ENCODE measurements around the gene UPF2. TPM values are rescaled to one million over a fixed set of nuclear protein-coding genes. Genes with fewer than 3 reads are reported as not detected.
"Not testable (repeated sequence)": the region's sequence is repeated elsewhere in the genome, so short reads cannot be mapped to it uniquely, and the experiment has no call there.

Gene UPF2
- total and polyA plus RNA-seq, 2 donors (not counting 1 experiment from before 2014, with no cell fraction given) = 8.9 to 60.0 TPM

DNA sequence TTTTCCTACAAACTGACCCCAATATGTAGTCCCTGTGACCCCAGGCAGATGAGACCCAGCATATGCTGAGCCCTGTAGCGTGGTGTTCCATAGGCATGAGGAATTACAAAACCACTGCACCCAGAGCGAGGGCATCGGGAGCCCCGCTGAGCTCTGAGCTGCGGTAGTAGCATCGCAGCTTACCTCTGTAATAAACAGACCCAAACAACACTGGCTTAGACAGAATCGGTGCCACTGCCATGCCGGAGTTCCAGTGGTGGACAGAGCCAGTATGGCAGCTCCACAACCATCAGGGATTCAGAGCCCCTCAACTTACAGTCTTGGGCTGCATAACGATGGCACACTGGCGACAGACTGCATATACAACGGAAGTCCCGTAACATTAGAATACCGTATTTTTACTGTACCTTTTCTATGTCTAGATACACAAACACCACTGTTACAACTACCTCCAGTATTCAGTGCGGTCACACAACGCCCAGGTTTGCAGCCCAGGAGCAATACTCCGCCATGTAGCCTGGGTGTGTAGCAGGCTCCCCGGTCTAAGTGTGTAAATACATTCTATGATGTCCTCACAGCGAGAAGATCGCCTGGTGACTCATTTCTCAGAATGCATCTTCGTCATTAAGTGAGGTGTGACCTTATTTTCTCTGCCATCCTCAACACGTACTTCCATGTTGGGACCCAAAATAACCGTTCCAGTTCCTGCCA lies 150.7 kb downstream of the UPF2 start:
- H3K4me2 ChIP-seq (replicated peaks; ENCODE audit: low read depth, low read length, poor library complexity, severe bottlenecking) = no peak overlapping the region
- WGBS (ENCODE audit: insufficient coverage) = 92% methylated on average over 21 of the region's 22 CpGs
- Mint-ChIP-seq H3K27ac (no peak overlapping the region), H3K9me3 (ENCODE audit: insufficient read depth) (no peaks in the 10 kb centered on the region), H3K27me3 (no peaks in the 10 kb centered on the region), H3K4me1 (no peaks in the 10 kb centered on the region), H3K4me3 (no peak overlapping the region)
- no peak overlapping the region for H2AFZ ChIP-seq (ENCODE audit: insufficient read depth, low read depth, low read length, poor library complexity, severe bottlenecking)
- CTCF ChIA-PET = no interaction called here
- no peak overlapping the region for H3K9ac ChIP-seq (ENCODE audit: low read length)
- TF ChIP-seq, protein P1, sequence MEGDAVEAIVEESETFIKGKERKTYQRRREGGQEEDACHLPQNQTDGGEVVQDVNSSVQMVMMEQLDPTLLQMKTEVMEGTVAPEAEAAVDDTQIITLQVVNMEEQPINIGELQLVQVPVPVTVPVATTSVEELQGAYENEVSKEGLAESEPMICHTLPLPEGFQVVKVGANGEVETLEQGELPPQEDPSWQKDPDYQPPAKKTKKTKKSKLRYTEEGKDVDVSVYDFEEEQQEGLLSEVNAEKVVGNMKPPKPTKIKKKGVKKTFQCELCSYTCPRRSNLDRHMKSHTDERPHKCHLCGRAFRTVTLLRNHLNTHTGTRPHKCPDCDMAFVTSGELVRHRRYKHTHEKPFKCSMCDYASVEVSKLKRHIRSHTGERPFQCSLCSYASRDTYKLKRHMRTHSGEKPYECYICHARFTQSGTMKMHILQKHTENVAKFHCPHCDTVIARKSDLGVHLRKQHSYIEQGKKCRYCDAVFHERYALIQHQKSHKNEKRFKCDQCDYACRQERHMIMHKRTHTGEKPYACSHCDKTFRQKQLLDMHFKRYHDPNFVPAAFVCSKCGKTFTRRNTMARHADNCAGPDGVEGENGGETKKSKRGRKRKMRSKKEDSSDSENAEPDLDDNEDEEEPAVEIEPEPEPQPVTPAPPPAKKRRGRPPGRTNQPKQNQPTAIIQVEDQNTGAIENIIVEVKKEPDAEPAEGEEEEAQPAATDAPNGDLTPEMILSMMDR (IDR thresholded peaks at IDR 0.05) = no peak
- no peak for TF ChIP-seq EZH2 (IDR thresholded peaks at IDR 0.05; ENCODE audit: borderline replicate concordance, insufficient read depth, low read depth, low read length, poor library complexity, severe bottlenecking)
- no peaks in the 10 kb centered on the region for H3K27me3 ChIP-seq (replicated peaks in 1 of 4; ENCODE audit: control extremely low read depth in 1 of 4, control insufficient read depth in 3 of 4, insufficient read depth in 4 of 4, low read length in 3 of 4)
- no peak overlapping the region for H3K27ac ChIP-seq (ENCODE audit: low read length in 2 of 2)
- POLR2A ChIA-PET = no interaction called here
- H3K9me3 ChIP-seq (ENCODE audit: control extremely low read depth in 1 of 3, control insufficient read depth in 2 of 3, insufficient read depth in 1 of 3, low read length in 2 of 3) = peaks cover 0 to 9% (median 0%) of the 10 kb centered on the region in 3 donors
- H3K79me2 ChIP-seq (ENCODE audit: control insufficient read depth, insufficient read depth, low read length) = no peaks in the 10 kb centered on the region
- no peak for DNase-seq
- no peak overlapping the region for H3K4me3 ChIP-seq (ENCODE audit: control extremely low read depth in 1 of 5, extremely low read depth in 1 of 5, insufficient read depth in 1 of 5, low read depth in 2 of 5, low read length in 4 of 5)
- H4K20me1 ChIP-seq (ENCODE audit: control insufficient read depth, insufficient read depth, low read length, poor library complexity, severe bottlenecking) = no peaks in the 10 kb centered on the region
- intact Hi-C loops (cut with micrococcal nuclease) = no loop called here
- H3K36me3 ChIP-seq (replicated peaks in 1 of 2; ENCODE audit: control extremely low read depth in 1 of 2, control insufficient read depth in 1 of 2, extremely low read depth in 1 of 2, insufficient read depth in 2 of 2, low read length in 1 of 2) = no peaks in the 10 kb centered on the region
- no peak for ATAC-seq (ENCODE audit: low read depth)
- peaks cover 0 to 3% of the 10 kb centered on the region in 2 donors for H3K4me1 ChIP-seq (ENCODE audit: control insufficient read depth in 2 of 2, insufficient read depth in 2 of 2, low read length in 2 of 2)

DNA sequence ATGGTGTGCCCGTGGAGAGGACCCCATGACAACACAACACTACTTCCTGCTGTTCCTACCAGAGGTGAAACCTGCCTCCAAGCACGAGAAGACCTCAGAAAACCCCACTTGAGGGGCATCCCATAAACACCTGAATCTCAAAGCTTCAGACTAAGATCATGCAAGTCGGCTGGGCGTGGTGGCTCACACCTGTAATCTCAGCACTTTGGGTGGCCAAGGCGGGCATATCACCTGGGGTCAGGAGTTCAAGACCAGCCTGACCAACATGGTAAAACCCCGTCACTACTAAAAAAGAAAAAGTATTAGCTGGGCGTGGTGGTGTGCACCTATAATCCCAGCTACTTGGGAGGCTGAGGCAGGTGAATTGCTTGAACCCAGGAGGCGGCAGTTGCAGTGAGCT lies 153.3 kb downstream of the UPF2 start:
- H3K4me3 Mint-ChIP-seq; H3K4me1 ChIP-seq (ENCODE audit: control insufficient read depth in 2 of 2, insufficient read depth in 2 of 2, low read length in 2 of 2); ATAC-seq (ENCODE audit: low read depth); H3K4me3 ChIP-seq (ENCODE audit: control extremely low read depth in 1 of 5, extremely low read depth in 1 of 5, insufficient read depth in 1 of 5, low read depth in 2 of 5, low read length in 4 of 5); H3K36me3 ChIP-seq (replicated peaks in 1 of 2; ENCODE audit: control extremely low read depth in 1 of 2, control insufficient read depth in 1 of 2, extremely low read depth in 1 of 2, insufficient read depth in 2 of 2, low read length in 1 of 2); H3K4me2 ChIP-seq (replicated peaks; ENCODE audit: low read depth, low read length, poor library complexity, severe bottlenecking); H3K9me3 ChIP-seq (ENCODE audit: control extremely low read depth in 1 of 3, control insufficient read depth in 2 of 3, insufficient read depth in 1 of 3, low read length in 2 of 3); intact Hi-C loops (cut with micrococcal nuclease); H3K9ac ChIP-seq (ENCODE audit: low read length); H3K4me1 Mint-ChIP-seq; DNase-seq; H2AFZ ChIP-seq (ENCODE audit: insufficient read depth, low read depth, low read length, poor library complexity, severe bottlenecking); H3K27me3 ChIP-seq (replicated peaks in 1 of 4; ENCODE audit: control extremely low read depth in 1 of 4, control insufficient read depth in 3 of 4, insufficient read depth in 4 of 4, low read length in 3 of 4); H3K9me3 Mint-ChIP-seq (ENCODE audit: insufficient read depth); CTCF ChIA-PET; H3K27ac ChIP-seq (ENCODE audit: low read length in 2 of 2); H4K20me1 ChIP-seq (ENCODE audit: control insufficient read depth, insufficient read depth, low read length, poor library complexity, severe bottlenecking); H3K27me3 Mint-ChIP-seq; POLR2A ChIA-PET; H3K27ac Mint-ChIP-seq; H3K79me2 ChIP-seq (ENCODE audit: control insufficient read depth, insufficient read depth, low read length): not testable (repeated sequence)
- 88% methylated on average over 6 of the region's 8 CpGs for WGBS (ENCODE audit: insufficient coverage)

All from B cell (primary cell).